GM19193 (cell line): ENCODE results near the gene SHISAL1.

Source experiments
- POLR2A ChIP-seq: IDR thresholded peaks from 4 replicates; pipeline ENCODE4 v1.6.1; 2011; ENCODE audit not compliant: insufficient read depth, insufficient read length; ENCODE audit errors: extremely low read depth

The SHISAL1 gene

DNA sequence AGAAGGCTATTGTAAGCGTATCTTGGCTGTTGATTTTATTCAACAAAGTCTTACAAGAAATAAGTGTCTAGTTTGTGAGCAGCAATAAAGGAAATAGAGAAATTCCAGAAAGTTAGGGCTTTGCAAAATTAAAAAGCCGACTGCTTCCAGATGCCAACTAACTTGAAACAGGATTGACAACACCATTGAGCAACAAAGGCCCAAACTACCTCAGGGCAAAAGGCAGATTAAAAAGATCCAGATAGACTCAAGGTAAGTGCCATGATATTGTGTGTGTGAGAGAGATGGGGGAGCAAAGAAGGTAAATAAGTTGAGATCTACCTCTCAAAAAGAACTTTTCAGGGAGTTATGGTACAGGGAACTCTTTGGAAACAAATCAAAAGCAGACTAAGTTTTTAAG lies 82.9 kb downstream of the SHISAL1 start:
- TF ChIP-seq POLR2A: no peak

DNA sequence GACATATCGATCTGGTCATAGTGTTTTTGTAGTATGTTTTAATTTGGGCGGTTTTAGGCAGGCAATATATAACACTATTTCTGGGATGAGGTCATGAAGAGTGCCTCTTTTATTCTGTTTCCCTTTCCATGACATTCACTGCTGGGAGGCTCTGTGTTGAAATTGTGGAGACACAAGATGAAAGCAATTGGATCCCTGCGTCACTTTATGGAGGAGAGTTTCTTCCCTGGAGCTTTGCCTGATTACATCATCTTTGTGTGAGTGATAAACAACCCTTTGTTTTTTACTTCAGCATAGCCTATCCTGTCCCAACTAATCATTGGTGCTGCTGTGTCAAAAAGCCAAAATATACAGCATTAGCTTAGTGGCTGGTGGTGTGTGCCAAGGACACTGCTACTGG lies 83.4 kb downstream of the SHISAL1 start:
- TF ChIP-seq POLR2A: no peak

DNA sequence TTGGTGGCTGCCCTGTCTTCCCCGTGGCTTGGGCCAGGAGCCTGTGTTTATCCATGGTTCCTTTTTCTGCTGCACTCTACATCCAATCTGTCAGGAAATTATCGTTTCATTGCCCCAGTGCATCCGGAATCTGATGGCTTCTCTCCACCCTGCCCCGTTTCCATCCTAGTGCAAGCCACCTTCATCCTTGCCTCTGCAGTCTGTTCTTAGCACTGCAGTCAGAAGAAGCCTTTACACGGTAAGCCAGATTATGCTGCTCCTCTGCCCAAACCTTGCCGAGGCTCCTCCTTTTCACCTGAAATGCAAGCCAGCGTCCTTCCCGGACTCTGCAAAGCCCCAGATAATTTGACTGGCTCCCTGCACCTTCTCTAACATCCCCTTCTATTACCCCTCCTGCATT lies 86.9 kb downstream of the SHISAL1 start:
- no peak for TF ChIP-seq POLR2A

DNA sequence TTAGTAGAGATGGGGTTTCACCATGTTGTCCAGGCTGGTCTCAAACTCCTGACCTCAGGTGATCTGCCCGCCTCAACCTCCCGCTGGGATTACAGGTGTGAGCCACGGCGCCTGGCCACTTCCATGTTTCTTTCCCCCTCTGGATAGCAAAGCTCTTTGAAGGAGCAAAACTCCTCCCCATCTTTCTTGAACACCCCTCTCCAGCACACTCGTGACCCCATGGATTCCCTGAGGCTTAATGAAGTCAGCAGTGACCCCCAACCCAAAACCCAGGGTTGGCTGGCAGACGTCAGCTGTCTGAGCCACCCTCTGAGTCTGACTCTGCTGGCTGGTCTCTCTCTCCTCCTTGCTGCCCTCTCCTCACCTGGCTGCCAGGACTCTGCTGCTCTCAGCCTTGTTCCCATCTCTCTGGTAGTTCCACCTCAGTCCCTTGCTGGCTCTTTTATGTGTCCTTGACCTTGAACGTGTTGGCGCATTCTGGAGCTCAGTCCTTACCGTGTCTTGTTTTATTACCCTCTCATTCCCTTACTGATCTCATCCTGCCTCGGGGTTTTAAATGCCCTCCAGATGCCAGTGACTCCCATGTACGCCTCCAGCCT lies 87.6 kb downstream of the SHISAL1 start:
- no peak for TF ChIP-seq POLR2A

DNA sequence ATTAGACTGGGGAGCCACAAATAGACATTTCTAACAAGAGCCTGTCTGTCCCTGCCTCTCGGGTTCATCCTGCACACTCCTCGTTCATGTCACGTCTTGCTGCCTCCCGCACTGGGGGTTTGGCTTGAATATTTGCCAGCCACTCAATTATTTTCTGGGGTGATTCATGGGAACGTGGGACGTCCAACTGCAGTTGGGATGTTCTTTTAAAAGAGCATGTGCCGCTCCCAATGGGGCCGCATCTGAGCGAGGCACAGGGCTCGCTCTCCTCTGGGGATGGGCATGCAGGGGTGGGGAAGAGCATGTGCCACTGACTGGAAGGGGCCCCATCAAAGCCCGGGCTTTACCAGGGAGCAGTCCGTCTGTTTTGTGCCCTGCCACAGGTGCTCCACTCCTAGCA lies 88.6 kb downstream of the SHISAL1 start:
- no peak for TF ChIP-seq POLR2A

DNA sequence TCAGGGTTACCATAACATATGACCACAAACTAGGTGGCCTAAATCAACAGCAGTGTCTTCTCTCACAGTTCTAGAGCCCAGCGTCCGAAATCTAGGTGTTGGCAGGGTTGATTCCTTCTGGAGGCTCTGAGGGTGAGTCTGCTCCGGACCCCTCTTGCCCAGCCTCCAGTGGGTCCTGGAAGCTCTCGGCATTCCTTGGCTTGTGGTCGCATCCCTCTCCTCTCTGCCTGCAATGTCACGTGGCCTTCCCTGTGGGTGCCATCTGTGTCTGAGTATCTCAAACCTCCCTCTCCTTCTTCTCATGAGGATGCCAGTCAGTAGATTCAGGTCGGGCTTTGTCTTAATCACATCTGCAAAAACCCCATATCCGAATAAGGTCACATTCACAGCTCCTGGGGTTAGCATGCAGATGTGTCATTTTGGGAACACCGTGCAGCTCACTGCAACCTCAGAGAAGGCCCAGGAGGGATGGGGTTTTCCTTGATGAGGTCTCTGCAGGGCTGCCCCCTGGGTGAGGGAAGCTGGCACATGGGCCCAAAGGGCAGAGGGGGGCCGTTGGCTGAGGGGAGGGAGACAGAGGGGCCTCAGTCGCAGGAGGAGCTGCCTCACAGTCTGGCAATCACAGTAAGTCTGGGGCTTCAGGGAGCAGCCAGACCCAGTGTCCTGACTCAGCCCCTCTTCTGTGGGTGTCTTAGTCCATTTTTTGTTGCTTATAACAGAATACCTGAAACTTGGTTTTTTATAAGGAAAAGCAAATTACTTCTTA lies 90.9 kb downstream of the SHISAL1 start:
- no peak for TF ChIP-seq POLR2A

DNA sequence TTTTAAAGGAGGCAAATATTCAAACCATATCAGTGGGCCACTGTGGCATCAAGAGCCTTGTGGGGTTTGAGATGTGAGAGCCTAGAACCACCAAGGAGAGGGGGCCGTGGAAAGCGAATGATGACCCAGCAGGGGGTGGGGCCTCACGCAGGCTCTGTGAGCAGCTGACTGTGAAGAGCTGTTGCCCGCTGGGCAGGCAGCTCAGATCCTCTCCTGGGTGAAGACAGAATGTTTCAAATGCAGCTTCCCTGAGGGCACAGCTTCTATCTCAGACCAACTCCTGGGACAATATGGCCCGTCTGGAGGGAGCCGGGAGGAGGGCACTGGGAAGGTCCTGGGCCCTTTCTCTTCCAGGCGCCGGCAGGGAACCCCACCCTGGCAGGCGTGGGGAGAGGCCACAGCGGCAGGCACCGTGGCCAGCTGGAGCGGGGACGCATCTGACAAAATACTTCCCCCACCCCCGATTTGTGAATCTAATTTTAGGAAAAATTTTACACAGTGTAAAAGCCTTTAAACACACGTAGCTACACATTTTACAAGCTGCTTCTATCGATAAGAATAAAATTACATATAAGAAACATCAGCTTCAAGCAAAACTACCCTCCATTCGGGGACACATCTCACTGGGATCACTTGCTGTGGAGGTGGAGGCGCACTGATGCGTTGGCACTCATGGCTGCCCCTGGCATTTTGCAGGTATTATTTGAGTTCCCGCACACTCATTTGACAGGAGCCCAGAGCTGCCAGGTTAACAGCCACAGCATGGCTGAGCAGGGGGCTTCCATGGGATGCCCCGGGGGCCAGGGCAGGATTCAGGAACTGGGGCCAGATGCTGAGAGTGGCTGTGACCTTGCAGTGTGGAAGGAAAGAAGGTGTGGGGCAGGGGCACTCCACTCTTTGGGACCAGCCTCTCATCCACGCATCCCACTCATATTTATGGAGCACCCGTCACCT lies 91.7 kb downstream of the SHISAL1 start:
- TF ChIP-seq POLR2A: no peak

DNA sequence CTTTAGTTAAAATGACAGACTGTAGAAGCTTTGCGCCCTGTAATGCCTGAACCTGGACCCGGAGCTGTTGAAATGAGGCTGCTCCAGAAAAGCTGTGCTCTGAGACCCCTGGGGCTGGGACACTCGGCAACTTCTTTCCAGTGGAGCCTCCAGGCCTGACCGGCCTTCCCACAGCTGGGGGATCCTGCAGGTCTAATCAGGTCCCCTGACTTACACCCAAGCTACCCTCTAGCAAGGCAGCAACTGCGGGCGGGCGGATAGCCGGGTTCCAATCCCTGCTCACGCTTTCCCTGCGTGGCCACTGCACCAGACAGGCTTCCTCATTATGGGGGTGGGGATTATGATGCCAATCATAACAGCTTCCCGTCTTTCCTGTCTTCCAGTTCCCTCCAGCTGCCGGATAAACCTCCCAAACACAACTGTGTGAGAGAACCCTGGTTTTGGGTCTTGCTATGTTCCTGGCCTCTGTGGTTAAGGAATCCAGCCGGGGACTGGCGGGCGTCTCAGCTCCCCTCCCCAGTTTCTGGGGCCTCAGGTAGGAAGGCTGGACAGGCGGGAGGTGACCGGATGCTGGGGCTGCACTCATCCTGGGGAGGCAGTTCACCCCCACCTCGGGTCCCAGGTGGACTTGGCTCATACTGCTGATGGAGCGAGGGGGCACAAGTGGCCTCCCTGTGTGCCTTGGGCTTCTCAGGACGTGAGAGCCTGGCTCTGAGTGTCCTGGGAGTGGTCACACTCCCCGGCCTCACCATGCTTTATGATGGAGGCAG lies 93.5 kb downstream of the SHISAL1 start:
- no peak for TF ChIP-seq POLR2A

DNA sequence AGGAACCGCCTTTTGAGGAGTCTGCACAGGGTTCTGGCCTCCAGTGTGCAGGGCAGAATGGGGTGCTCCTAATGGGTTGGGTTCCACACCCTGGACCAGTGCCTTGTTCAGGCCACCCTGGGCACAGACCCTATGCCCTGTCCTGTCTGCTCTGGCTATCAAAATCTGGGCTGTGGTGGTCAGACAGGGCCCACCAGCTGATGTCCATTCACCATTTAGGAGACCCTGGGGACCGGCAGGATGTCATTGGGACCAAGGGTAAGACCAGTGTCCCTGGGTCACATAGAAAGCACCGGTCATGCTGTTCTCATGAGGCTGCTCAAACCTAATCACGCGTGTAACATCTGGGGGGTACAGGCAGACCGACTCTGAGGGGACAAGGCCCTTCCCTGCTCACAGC lies 94.7 kb downstream of the SHISAL1 start:
- no peak for TF ChIP-seq POLR2A

DNA sequence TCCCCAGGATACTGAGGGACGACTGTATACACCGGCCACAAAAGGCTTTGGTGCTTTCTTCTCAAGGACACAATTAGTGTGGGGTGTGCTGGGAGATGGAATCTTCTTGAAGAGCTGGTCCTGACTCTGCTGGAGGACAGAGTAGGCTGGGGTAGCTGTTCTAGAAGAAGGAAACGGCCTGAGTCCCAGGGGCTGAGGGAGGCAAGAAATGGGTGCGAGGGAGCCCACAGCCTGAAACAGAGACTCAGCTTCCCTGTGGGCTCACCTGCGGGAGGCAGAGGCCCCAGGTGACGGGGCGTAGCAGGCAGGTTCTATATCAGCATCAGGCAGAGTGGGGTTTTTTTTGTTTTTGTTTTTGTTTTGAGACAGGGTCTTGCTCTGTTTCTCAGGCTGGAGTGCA lies 95.4 kb downstream of the SHISAL1 start:
- no peak for TF ChIP-seq POLR2A

DNA sequence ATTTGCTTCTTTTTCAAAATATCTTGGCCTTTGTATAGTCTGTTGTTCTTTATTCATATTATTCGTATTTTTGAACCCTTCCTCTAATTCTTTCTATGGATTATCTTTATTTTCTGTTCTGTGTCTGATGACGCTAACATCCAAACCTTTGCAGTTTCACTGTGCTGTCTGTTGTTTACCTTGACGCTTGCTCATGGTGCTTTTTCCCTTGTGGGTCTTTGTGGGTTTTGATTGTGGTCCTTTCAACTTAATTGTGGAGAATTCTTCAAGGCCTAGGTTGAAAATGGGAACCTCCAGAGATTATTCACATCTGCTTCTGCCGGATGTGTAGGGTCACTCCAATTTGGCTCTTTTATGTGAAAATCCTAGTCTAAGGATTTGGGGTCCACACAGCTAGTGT lies 97.5 kb downstream of the SHISAL1 start:
- no peak for TF ChIP-seq POLR2A

DNA sequence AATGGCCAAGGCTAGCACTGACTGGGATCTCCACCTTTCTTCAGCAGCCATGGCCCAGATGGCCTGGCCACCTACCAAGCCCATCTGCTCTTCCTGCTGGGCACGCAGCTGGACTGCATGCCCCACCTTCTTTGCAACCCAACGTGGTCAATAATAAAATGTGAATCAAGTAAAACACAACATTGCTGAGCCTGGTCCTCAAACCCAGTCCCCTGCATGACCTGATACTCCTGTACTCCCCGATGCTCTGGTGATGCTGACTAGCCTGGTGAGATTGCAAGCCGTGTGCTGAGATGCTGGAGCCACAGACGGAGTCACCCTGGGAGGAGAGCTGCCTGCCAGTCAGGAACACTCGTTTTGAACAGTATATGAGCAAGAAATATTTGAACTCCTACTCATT lies 98.0 kb downstream of the SHISAL1 start:
- no peak for TF ChIP-seq POLR2A

DNA sequence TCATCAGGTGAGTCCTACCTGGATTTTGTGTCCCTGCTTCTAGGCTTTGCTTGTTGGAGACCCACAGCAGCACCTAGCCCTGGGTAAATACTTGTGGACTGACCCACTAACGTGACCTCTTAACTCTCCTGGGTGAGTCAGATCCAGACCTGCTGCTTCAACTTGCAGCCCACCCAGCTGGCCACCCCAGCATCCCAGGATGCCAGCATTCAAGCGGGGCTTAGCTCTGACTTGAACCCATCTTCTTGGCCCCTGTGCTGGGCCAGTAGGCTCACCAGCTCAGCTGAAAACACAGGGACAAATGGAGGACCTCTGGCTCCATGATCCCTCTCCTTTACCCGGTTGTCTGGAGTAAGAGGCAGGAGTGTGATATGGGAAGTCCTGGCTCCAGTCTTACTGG lies 98.6 kb downstream of the SHISAL1 start:
- TF ChIP-seq POLR2A: no peak

DNA sequence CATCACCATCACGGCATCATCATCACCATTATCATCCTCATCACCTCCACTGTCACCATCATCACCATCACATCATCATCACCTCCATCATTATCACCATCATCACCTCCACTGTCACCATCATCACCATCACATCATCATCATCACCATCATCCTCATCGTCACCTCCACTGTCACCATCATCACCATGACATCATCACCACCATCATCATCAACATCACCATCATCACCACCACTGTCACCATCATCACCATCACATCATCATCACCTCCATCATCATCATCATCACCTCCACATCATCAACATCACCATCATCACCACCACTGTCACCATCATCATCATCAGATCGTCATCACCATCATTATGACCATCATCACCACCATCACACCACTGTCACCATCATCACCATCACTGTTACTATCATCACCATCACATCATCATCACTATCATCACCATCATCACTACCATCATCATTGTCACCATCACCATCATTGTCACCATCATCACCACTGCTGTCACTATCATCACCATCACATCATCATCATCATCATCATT lies 99.2 kb downstream of the SHISAL1 start:
- no peak for TF ChIP-seq POLR2A
